ENCODE data around the gene CIZ1.

Gene CIZ1

GRCh38 chr9:128118472-128118857 is 72.9 kb downstream of the CIZ1 start:
- H3K4me3 ChIP-seq (ENCODE audit: low read depth, low read length), result no peak overlapping the region
- TF ChIP-seq, protein P1, sequence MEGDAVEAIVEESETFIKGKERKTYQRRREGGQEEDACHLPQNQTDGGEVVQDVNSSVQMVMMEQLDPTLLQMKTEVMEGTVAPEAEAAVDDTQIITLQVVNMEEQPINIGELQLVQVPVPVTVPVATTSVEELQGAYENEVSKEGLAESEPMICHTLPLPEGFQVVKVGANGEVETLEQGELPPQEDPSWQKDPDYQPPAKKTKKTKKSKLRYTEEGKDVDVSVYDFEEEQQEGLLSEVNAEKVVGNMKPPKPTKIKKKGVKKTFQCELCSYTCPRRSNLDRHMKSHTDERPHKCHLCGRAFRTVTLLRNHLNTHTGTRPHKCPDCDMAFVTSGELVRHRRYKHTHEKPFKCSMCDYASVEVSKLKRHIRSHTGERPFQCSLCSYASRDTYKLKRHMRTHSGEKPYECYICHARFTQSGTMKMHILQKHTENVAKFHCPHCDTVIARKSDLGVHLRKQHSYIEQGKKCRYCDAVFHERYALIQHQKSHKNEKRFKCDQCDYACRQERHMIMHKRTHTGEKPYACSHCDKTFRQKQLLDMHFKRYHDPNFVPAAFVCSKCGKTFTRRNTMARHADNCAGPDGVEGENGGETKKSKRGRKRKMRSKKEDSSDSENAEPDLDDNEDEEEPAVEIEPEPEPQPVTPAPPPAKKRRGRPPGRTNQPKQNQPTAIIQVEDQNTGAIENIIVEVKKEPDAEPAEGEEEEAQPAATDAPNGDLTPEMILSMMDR (IDR thresholded peaks at IDR 0.05; ENCODE audit: low read depth, low read length), result no peak

GRCh38 chr9:128117613-128118471 is 73.5 kb downstream of the CIZ1 start:
- TF ChIP-seq, protein P1 (IDR thresholded peaks at IDR 0.05; ENCODE audit: low read depth, low read length), result peak; percentile 100
- no peak overlapping the region for H3K4me3 ChIP-seq (ENCODE audit: low read depth, low read length)

DNA sequence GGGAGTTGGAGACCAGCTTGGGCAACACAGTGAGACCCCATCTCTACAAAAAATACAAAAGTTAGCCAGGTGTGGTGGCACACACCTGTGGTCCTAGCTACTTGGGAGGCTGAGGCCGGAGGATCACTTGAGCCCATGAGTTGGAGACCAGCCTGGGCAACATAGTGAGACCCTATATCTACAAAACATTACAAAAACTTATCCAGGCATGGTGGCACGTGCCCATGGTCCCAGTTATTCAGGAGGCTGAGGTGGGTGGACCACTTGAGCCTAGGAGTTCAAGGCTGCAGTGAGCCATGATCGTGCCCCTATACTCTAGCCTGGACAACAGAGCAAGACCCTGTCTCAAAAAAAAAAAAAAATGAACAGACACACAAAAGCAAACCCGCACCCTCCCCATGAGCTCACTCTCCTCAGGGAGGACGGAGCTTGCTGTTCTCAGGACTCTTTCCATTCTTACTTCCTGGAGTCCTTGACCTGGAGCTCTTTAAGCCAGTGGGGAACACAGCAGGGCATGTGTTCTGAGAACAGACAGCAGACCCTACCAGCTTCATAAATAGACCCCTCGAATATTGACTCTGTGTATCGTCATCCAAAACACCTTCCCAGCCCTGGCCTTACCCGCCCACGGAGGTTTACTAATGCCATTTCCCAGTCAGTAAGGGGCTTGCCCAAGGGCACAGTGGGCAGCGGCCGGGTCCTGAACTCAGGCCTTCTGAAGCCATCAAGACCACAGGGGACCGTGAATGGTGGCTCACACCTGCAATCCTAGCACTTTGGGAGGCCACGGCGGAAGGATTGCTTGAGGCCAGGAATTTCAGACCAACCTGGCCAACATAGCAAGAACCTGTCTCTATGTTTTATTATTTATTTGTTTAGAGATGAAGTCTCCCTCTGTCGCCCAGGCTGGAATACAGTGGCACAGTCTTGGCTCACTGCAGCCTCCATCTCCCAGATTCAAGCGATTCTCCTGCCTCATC is 75.0 kb downstream of the CIZ1 start:
- H3K4me3 ChIP-seq (ENCODE audit: low read depth, low read length), result no peak overlapping the region
- TF ChIP-seq, protein P1 (IDR thresholded peaks at IDR 0.05; ENCODE audit: low read depth, low read length), result no peak
